GM23248 (cell line): Measurements from ENCODE around the gene PALS2. TPM values are rescaled to one million over a fixed set of nuclear protein-coding genes. Genes with fewer than 3 reads are reported as not detected.

Experiments used
- DNase-seq: peaks from one replicate; pipeline ENCODE4 v3.0.0-alpha.2; 2015
- H2AFZ ChIP-seq: fragments of 200-600 bp; sonication (generic); 2 replicates; pipeline ENCODE4 v1.6.1; 2016; ENCODE audit warnings: antibody characterized with exemption
- H3F3A ChIP-seq: fragments of 200-600 bp; sonication (generic); 2 replicates; pipeline ENCODE4 v1.6.1; 2016; ENCODE audit warnings: mild to moderate bottlenecking, antibody characterized with exemption, mixed run types; ENCODE audit not compliant: insufficient read depth
- H3K27ac ChIP-seq: fragments of 200-600 bp; sonication (generic); 2 replicates; pipeline ENCODE4 v1.5.1; 2016; ENCODE audit warnings: mild to moderate bottlenecking
- H3K27me3 ChIP-seq: fragments of 200-600 bp; sonication (generic); replicated peaks from 2 replicates; pipeline ENCODE4 v1.6.1; 2016; ENCODE audit warnings: mild to moderate bottlenecking; ENCODE audit not compliant: insufficient read depth
- H3K36me3 ChIP-seq: fragments of 200-600 bp; sonication (generic); 2 replicates; pipeline ENCODE4 v1.6.1; 2016; ENCODE audit warnings: low read depth, mild to moderate bottlenecking
- H3K4me1 ChIP-seq: fragments of 200-600 bp; sonication (generic); 2 replicates; pipeline ENCODE4 v1.6.1; 2016; ENCODE audit warnings: mild to moderate bottlenecking; ENCODE audit not compliant: insufficient read depth
- H3K4me2 ChIP-seq: fragments of 200-600 bp; sonication (generic); one replicate; pipeline ENCODE4 v1.6.1; 2016; ENCODE audit warnings: mild to moderate bottlenecking; ENCODE audit not compliant: unreplicated experiment
- H3K4me3 ChIP-seq: fragments of 200-600 bp; sonication (generic); 2 replicates; pipeline ENCODE4 v1.5.1; 2016; ENCODE audit warnings: mild to moderate bottlenecking
- H3K79me2 ChIP-seq: fragments of 200-600 bp; sonication (generic); 2 replicates; pipeline ENCODE4 v1.6.1; 2016; ENCODE audit warnings: mild to moderate bottlenecking; ENCODE audit not compliant: insufficient read depth
- H3K9ac ChIP-seq: fragments of 200-600 bp; sonication (generic); 2 replicates; pipeline ENCODE4 v1.6.1; 2016; ENCODE audit warnings: mild to moderate bottlenecking
- H3K9me2 ChIP-seq: fragments of 200-600 bp; sonication (generic); 2 replicates; pipeline ENCODE4 v1.6.1; 2016; ENCODE audit warnings: mixed run types, mild to moderate bottlenecking, moderate library complexity; ENCODE audit not compliant: insufficient read depth
- H3K9me3 ChIP-seq: fragments of 200-600 bp; sonication (generic); one replicate; pipeline ENCODE4 v1.6.1; 2017; ENCODE audit warnings: low read depth
- H4K20me1 ChIP-seq: fragments of 200-600 bp; sonication (generic); 2 replicates; pipeline ENCODE4 v1.6.0; 2016; ENCODE audit not compliant: insufficient read depth
- EZH2 ChIP-seq: fragments of 200-600 bp; sonication (generic); IDR thresholded peaks from 2 replicates; pipeline ENCODE4 v1.6.1; 2018; ENCODE audit warnings: antibody characterized with exemption, mild to moderate bottlenecking; ENCODE audit not compliant: insufficient read depth, poor library complexity, severe bottlenecking
- EZH2phosphoT487 ChIP-seq: fragments of 200-600 bp; sonication (generic); IDR thresholded peaks from 2 replicates; pipeline ENCODE4 v1.6.1; 2018; ENCODE audit warnings: antibody characterized with exemption, moderate library complexity, mild to moderate bottlenecking, low read depth; ENCODE audit not compliant: insufficient read depth
- WGBS, 2 experiments: methylation state at CpG; one replicate each; pipeline ENCODE4 v1.1.6; 2015 to 2017; ENCODE audit warnings: low lambda C conversion rate in 2 of 2, low coverage in 1 of 2; ENCODE audit errors: missing lambda C conversion rate in 2 of 2; 5-methylcytosine and 5-hydroxymethylcytosine counted together
- in situ Hi-C: fragments of 300-500 bp; cut with MboI; formaldehyde crosslinking; loops from 2 replicates; pipeline ENCODE4 v1.15.0; 2020
- polyA plus RNA-seq: library from polyadenylated mRNA; unstranded; fragments of >200 nt; fragmentation: Nextera tagmentation; extraction: Ambion mirVana; gene quantifications from 2 replicates; pipeline ENCODE4 v1.2.1, GENCODE V29; 2016
- total RNA-seq: library from RNA; depleted of rRNA; stranded (reverse); fragments of >200 nt; shearing (Covaris generic); gene quantifications from 2 replicates; pipeline ENCODE4 v1.2.3, GENCODE V29; 2014

The PALS2 gene
- total and polyA plus RNA-seq, 2 experiments from 2014 or later: 8.3 to 17.4 TPM

- H3K36me3 ChIP-seq: no peaks in the 10 kb centered on the region
- no peak overlapping the region for H3K27ac ChIP-seq
- TF ChIP-seq EZH2phosphoT487 (no peak), EZH2 (no peak)
- no peak overlapping the region for H3K9ac ChIP-seq
- no peak overlapping the region for H3K4me2 ChIP-seq
- no peak overlapping the region for H2AFZ ChIP-seq
- no peaks in the 10 kb centered on the region for H3F3A ChIP-seq
- no peaks in the 10 kb centered on the region for H3K9me2 ChIP-seq
- no peaks in the 10 kb centered on the region for H3K27me3 ChIP-seq
- H4K20me1 ChIP-seq: no peaks in the 10 kb centered on the region
- peaks cover 73% of the 10 kb centered on the region for H3K79me2 ChIP-seq
- no peaks in the 10 kb centered on the region for H3K4me1 ChIP-seq
- DNase-seq: no peak
- in situ Hi-C loops: no loop called here
- H3K4me3 ChIP-seq: no peak overlapping the region
- H3K9me3 ChIP-seq: no peaks in the 10 kb centered on the region
Observed at GRCh38 chr7:24602860-24603456, 29.7 kb downstream of the PALS2 start.

GRCh38 chr7:24604630-24605029 lies 31.4 kb downstream of the PALS2 start:
- in situ Hi-C loops: no loop called here

GRCh38 chr7:24608504-24608903 lies 35.3 kb downstream of the PALS2 start:
- Histone ChIP-seq H3K9me3 (no peaks in the 10 kb centered on the region), H3K9me2 (no peaks in the 10 kb centered on the region), H3F3A (no peaks in the 10 kb centered on the region), H3K27ac (no peak overlapping the region), H3K27me3 (no peaks in the 10 kb centered on the region), H3K79me2 (peaks cover 74% of the 10 kb centered on the region), H3K36me3 (no peaks in the 10 kb centered on the region), H3K4me2 (no peak overlapping the region), H4K20me1 (no peaks in the 10 kb centered on the region), H3K9ac (no peak overlapping the region), H2AFZ (no peak overlapping the region), H3K4me1 (no peaks in the 10 kb centered on the region; the same call in 1 of the 2 replicates), H3K4me3 (no peak overlapping the region)
- in situ Hi-C loops: no loop called here
- TF ChIP-seq EZH2 (no peak), EZH2phosphoT487 (no peak)
- DNase-seq: no peak

More at GRCh38 chr7:24604630-24605029, 31.4 kb downstream of the PALS2 start:
- no peak overlapping the region for H3K4me2 ChIP-seq
- no peak overlapping the region for H3K9ac ChIP-seq
- H2AFZ ChIP-seq: no peak overlapping the region
- H3F3A ChIP-seq: no peaks in the 10 kb centered on the region
- no peaks in the 10 kb centered on the region for H4K20me1 ChIP-seq
- H3K4me3 ChIP-seq: no peak overlapping the region
- H3K9me2 ChIP-seq: no peaks in the 10 kb centered on the region
- no peak for DNase-seq
- no peaks in the 10 kb centered on the region; the same call in 1 of the 2 replicates for H3K4me1 ChIP-seq
- H3K27me3 ChIP-seq: no peaks in the 10 kb centered on the region
- no peak for TF ChIP-seq EZH2phosphoT487
- TF ChIP-seq EZH2: no peak
- no peaks in the 10 kb centered on the region for H3K36me3 ChIP-seq
- no peaks in the 10 kb centered on the region for H3K9me3 ChIP-seq
- H3K27ac ChIP-seq: no peak overlapping the region
- 84% methylated on average over 3 of the region's 3 CpGs for WGBS, 2 experiments
- H3K79me2 ChIP-seq: peaks cover 72% of the 10 kb centered on the region

GRCh38 chr7:24609059-24609458 lies 35.8 kb downstream of the PALS2 start:
- TF ChIP-seq EZH2 (no peak), EZH2phosphoT487 (no peak)
- H3K4me2 ChIP-seq: no peak overlapping the region
- H3K9me2 ChIP-seq: no peaks in the 10 kb centered on the region
- 82 to 97% methylated on average over 2 of the region's 2 CpGs for WGBS, 2 experiments
- DNase-seq: no peak
- no peak overlapping the region for H3K9ac ChIP-seq
- no peaks in the 10 kb centered on the region for H4K20me1 ChIP-seq
- H3K36me3 ChIP-seq: no peaks in the 10 kb centered on the region
- H3K4me3 ChIP-seq: no peak overlapping the region
- H3K79me2 ChIP-seq: peaks cover 74% of the 10 kb centered on the region
- no peak overlapping the region for H2AFZ ChIP-seq
- no peak overlapping the region for H3K27ac ChIP-seq
- no peaks in the 10 kb centered on the region; the same call in 1 of the 2 replicates for H3K4me1 ChIP-seq
- in situ Hi-C loops: no loop called here
- no peaks in the 10 kb centered on the region for H3F3A ChIP-seq
- no peaks in the 10 kb centered on the region for H3K9me3 ChIP-seq
- H3K27me3 ChIP-seq: no peaks in the 10 kb centered on the region

- peaks cover 74% of the 10 kb centered on the region for H3K79me2 ChIP-seq
- 95 to 100% methylated on average over 2 of the region's 2 CpGs for WGBS, 2 experiments
- H3F3A ChIP-seq: no peaks in the 10 kb centered on the region
- TF ChIP-seq EZH2: no peak
- no peak for TF ChIP-seq EZH2phosphoT487
- in situ Hi-C loops: no loop called here
- H3K4me3 ChIP-seq: no peak overlapping the region
- no peaks in the 10 kb centered on the region for H3K27me3 ChIP-seq
- no peaks in the 10 kb centered on the region for H3K9me2 ChIP-seq
- H4K20me1 ChIP-seq: no peaks in the 10 kb centered on the region
- no peak for DNase-seq
- H3K4me1 ChIP-seq: no peaks in the 10 kb centered on the region; the same call in 1 of the 2 replicates
- no peaks in the 10 kb centered on the region for H3K36me3 ChIP-seq
- no peak overlapping the region for H3K9ac ChIP-seq
- H3K27ac ChIP-seq: no peak overlapping the region
- no peak overlapping the region for H2AFZ ChIP-seq
- no peak overlapping the region for H3K4me2 ChIP-seq
- H3K9me3 ChIP-seq: no peaks in the 10 kb centered on the region
Observed at GRCh38 chr7:24609570-24609969, 36.3 kb downstream of the PALS2 start.
